Muscle of back (tissue), 11 donors: Measurements from ENCODE around the gene FGB. TPM values are rescaled to one million over a fixed set of nuclear protein-coding genes. Genes with fewer than 3 reads are reported as not detected.
"Not testable (repeated sequence)": the region's sequence is repeated elsewhere in the genome, so short reads cannot be mapped to it uniquely, and the experiment has no call there.

Experiments
- DNase-seq, 3 donors: peaks; one replicate each; pipeline versions ENCODE4 v3.0.0 to v3.0.0-alpha.2; 2013
- polyA plus RNA-seq, 10 donors: library from polyadenylated mRNA; unstranded; fragments of 120-200 nt; gene quantifications; one replicate each; pipeline ENCODE4 v1.2.1, GENCODE V29; 2013; ENCODE audit not compliant: insufficient read length in 10 of 10

The FGB gene
- polyA plus RNA-seq, 10 donors = 0.83 to 5.5 TPM; not detected in 8

DNA sequence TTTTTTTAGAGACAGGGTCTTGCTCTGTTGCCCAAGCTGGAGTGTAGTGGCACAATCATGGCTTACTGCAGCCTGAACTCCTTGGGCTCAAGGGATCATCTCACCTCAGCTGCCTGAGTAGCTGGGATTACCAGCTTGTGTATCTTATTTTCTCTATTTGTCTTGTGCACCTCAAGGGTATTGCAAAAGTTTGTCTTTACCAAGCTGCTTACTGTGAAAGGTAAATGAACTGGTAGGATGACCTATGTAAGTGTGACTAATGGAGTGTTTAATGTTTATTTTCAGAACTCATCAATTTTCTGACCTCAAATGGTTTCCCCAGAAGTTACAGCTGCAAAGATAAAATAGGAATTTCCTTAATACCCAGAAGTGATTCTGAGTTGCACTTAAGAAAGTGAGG, 33.0 kb downstream of the FGB start:
- DNase-seq = no peak

DNA sequence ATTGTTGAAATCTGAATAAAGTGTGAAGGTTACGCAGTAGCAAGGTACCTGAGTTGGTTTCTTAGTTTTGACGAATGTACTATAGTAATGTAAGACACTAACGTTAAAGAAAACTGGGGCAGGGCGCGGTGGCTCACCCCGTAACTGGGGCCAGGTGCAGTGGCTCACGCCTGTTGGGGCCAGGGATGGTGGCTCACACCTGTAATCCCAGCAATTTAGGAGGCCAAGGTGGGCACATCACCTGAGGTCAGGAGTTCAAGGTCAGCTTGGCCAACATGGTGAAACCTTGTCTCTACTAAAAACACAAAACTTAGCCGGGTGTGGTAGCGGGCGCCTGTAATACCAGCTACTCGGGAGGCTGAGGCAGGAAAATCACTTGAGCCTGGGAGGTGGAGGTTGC, 34.5 kb downstream of the FGB start:
- not testable (repeated sequence) for DNase-seq

DNA sequence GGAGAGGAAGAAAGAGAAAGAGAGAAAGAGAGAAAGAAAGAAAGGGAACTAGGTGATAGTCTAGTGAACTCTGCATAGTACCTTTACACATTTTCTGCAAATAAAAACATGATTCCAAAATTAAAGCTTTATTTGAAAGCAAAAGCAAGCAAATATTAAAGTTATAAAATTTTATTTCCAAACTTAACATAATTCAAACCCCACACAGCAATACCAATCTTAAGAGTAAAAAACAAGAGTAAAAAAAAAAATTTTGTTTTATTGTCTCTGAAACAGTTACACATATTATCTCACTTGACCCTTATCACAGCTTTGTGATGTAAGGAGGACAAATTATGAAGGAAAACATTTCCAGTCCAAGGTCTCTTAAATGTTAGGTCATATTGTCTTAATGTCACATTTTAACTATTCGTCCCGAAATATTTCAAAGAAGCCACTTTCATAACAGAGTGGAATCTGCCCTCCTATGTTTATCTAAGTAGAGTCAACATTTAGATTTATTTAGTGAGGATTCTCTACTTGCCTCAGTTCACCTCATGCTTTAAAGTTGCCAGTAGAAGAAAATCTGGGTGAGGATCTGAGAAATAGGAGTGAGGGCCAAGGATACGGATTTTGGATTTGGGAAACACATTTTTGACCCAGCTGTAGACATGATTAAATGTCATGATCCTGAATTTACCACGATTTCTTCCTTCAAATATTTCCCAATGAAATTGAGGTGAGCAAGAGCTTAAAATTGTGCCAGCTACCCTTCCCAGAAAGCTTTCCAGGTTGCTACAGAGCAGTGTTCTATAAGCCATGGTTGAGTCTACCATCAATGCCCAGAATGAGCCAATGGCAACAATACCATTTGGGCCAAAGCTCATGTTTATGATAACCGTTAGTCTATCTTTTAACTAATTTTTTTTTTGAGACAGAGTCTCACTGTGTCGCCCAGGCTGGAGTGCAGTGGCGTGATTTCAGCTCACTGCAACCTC, 35.3 kb downstream of the FGB start:
- no peak for DNase-seq

DNA sequence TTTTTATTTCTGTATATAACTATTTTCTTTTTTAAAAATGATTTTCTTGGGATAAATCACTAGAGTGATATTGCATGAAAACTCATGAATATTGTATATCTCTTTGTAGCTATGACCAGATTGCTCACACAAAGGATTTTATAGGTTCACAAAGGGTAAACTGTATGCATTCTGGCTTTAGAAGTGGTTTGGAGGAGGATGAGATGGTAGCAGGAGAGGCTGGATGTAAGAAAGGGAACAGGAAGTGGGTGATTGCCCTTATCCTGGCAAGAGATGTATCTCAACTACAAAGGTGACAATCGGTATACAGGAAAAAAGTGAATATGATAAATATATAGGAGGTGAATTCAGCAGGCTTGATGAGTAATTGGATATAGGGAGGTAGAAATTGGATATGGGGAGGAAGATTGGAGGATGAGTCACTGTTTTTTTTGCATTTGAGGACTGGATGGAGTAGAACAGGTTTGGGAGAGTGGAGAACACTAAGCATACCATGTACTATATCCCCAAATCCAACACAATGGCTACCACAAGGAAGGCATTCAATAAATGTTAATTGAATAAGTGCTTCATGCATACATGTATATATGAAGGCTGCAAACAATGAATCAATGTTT, 39.7 kb downstream of the FGB start:
- DNase-seq = no peak

DNA sequence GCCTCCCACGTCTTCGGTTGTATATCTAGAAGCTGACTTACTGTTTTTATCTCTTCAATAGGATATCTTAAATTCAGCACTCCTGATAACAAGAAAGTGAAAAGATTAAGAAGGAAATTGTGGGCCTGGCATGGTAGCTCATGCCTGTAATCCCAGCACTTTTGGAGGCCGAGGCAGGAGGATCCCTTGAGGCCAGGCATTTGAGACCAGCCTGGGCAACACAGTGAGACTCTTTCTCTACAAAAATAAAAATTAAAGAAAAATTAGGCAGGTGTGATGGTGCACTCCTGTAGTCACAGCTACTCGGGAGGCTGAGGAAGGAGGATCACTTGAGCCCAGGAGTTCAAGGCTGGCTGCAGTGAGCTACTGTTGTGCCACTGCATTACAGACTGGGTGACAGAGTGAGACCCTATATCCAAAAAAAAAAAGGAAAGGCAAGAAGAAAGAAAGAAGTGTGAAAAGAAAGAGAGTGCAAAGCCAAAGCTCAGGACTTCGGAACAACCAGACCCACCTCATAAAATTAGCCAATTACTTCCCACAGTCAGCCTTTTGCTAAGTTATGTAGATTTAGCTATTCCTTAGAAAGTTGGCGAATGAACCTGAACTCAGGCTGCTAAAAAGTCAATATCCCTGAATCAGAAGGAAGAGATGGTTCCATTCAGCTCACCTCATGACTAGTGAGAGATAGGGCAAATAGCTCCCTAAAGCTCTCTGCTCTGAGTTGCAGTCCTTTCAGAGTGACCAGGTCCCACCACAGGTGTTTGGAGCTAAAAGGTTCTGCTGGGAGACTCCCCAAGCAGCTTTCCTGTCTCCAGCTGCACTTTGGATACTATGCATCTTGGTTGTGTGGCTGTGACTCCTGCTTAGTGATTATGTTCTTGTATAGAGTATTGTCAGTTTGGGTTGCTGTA, 40.5 kb downstream of the FGB start:
- DNase-seq = no peak

DNA sequence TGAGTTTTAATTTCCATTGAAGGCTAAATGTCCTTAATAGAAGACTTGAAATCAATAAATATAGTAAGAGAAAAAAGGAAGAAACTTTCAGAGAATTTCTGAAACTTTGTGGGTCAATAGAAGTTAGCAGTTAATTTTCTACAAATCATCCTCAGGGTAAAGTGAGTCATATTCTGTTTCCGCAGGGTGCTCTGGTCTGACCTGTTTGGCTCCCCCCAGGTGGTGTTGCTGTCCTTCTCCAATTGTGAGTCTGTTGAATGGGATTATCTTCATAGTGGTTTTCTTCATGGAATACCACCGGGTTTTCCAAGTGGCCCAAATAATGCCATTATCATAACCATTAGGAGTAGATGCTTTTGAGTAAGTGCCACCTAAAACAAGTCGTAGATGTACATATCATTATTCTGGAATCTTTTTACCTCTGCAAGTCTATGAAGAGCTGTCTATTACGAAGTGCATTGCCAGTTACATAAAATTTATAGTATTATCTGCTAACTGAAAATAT, 41.9 kb downstream of the FGB start:
- no peak for DNase-seq

DNA sequence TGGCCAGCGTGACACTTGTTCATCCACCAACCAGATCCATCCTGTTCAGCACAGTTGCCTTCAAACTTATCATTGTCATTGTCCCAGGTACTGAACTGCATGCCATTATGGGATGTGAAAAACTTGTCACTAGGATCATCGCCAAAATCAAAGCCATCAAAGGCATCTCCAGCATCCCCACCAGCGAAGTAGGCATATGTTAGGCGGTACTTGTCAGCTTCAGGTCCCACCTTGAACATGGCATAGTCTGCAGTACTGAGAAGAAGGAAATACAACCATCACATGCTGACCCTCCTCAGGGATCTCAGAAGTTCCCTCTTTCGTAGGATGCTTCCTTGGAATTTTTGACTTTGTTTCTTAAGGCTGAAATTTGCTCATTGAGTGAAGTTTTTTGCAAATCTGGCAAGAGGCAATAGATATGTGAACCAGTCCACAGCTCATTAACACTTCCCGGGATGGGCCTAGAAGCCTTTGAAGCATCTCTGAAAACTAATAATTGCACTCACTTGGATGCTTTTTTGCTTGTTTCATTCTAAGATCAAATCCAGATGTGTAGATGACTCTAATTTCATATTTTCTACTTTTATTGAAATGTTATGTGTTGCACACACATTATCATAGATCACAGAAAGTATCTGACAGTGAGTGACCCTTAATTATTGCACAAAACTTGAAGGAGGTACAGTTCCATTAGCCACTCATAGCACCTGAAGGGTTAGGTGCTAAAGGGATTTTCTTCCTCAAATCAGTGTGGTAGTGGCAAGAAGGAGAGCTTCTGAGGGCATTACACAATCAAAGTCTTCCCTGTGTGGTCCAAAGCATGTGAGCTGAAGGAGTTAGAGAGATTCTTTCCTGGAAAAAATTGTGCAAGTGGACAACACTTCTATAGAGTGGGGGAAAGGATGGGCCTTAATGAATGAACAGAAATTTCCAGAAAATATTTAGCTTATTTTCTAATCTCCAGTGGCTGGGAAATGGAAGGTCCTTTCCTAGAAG, 44.2 kb downstream of the FGB start:
- DNase-seq = no peak

DNA sequence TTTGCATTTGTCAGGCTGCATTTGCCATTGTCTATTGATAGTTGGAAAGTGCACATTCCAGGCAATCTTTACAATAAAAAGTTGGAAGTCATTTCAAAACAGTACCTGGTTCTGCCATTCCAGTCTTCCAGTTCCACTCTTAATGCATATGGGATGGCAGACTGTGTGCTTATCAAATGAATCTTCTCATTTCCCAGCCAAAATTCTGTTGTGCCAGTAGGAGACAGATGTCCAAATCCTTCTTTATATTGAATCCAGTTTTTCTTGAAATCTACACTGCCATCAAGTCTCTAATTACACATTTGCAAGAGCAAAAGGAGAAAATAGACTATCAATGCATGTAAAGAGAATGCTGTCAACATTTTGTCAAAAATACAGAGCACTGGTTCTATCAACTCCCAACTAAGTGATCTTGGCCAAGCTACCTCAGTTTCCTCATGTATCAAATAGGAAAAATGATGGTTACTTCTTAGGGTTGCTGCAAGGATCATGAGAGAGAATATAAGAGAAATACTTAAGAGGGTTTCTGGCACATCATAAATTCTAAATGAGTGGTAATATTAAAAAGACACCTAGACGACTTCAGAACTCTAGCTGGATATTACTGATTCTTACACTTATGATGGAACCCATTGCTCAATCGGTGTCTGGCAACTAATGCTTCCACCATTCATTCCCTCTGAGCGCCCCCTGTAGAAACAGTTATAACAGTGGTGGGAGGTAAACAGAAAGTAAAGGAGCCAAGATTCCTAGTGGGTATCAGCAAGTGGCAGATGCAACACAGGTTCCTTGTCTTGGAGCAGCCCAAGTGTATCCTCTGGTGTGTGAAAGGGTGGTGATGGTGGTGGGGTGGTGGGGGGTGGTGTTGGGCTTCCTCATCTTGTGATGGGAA, 45.8 kb downstream of the FGB start:
- no peak for DNase-seq

DNA sequence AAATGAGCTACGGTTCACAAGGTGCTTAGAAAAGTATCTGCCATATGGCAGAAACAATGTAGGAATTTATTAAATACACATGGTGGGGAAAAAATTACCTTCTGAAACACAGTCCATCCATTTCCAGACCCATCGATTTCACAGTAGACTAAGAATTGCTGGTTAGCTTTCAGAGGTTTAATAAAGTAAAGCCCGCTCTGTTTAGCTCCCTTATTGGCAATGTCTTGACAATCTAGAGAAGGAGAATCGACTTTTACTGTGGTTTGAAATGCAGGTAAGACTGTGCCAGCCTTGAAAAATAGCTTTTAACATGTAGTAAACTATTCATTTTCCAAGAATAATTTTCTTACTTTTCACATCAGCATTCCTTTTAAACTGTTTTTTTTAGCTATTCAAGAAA, 46.7 kb downstream of the FGB start:
- no peak for DNase-seq

DNA sequence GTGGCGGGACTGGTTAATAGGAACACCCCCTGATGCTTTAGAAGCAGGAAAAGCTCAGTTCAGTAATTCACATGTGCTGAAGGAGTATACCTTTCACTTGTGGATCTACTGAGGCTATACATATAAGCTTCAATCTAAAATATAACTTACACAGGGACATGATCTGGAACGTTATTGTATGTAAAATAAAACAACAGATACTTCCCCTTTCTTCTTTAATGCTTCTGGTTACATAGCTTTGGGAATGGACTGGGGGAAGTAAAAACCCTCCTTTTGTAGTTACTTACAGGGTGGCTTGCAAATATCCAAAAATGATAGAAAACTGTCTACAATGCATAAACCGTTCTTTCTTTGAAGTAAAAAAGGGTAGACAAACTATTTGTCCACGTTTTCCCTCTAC, 47.8 kb downstream of the FGB start:
- DNase-seq = no peak

DNA sequence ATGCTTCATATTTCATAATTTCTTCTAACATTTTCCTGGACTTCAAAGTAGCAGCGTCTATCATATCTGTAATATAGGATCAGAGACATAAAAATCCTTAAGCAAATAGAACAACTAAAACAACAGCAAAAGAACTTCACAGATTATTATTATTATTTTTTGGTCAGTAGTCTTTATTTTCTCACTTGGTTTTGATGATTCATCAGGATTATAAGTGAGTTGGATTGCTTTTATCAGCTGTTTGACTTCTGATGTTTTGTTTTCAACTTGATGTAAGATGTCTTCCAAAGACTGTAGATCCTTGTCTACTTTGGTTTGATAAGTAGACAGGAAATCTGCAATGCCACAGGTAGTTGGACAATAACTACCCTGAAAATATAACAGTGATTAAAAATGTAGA, 49.0 kb downstream of the FGB start:
- no peak for DNase-seq

DNA sequence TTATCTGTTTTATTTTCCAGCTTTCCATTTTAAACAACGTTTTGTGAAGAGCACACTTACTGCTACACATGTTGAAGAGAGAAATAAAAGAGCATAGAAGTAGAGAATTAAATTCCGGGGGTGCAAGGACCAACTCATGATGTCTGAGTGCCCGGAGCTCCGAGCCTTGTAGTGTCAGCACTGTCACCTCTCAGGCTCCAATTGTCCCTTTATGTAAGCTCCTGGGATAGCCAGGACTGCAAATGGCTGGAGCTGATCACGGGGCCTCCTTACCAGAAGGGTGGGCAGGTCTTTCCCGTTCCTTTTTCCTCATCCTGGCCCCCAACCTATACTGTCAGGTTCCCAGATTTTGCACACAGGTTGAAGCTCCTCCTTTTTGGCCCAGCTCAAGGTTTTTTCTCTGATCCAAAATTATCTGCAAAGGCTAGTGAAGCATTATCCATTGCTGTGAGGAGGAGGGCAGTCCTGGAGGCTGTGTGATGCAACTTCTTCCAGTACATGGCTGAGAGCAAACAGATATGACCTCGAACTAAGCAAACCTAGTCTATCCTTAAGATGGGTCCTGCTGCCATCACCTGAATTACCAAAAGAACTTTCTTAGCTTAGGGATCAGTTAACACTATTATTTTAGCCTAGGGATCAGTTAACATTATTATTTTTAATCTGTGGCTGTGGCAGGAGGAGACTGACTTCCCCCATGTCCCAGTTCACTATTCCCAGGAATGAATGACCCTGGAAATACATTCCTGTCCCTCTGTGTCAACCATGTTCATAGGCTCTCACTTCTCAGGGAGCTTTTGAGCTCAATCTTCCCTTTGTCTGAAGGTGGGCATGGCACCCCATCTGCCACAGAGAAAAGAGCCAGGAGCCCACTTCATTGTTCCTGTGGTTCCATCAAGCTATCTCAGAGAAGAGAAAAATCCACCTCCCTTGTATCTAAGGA, 49.9 kb downstream of the FGB start, which contains the start of gene FGG:
Gene FGG, minus strand, starts transcription at position 185 of the 943 bp plus-strand sequence. Its CDS starts 47 bp downstream, at position 138.
- DNase-seq = no peak

DNA sequence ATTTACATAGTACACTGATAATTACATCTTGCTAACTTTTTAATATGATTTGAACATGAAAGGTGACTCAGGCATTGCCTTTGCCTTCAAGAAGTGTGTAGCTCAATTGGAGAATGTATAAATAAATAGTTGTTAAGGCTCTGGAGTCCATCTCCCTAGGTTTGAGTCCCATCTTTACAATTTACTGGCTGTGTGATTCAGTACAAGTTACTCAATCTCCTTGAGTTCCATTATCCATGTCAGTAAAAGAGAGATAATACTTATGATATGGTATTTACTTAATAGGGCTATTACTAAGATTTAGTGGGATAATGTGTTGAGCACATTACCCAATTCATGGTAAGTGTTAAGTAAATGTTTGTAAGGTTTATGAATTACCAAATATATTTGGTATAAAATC, 51.5 kb downstream of the FGB start:
- no peak for DNase-seq

DNA sequence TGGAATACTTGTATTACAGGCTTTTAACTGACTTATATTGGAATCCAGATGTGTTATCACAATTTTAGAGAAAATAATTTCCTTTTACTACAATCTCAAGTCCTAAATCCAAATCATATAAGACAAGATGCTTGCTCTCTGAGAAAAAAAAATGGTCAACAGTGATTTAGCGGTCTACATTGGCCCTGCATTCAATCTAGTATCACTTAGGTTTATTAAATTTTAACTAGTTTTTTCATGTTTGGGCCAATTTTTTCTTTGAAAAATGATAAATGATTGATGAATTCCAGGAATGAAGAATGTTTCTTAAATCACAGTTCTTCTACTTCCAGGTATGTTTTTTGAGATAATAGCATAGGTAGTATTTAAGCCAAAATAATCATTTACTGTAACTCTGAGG, 52.4 kb downstream of the FGB start:
- DNase-seq = no peak

DNA sequence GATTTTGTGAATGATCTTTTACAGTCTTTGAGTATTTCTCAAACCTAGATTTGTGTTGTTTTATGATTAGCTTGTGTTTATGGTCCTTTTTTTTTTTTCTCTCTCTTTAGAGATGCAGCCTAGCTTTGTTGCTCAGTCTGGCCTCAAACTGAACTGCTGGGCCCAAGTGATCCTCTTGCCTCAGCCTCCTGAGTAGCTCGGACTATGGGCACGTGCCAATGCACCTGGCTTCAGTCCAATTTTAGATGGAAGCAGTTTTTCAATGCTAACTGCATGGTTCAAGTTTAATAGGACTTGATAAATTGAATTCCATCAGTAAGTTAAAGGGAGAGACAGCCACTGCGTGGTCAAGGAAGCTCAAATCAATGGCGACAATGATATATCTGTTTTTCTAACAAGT, 53.5 kb downstream of the FGB start:
- DNase-seq = no peak

DNA sequence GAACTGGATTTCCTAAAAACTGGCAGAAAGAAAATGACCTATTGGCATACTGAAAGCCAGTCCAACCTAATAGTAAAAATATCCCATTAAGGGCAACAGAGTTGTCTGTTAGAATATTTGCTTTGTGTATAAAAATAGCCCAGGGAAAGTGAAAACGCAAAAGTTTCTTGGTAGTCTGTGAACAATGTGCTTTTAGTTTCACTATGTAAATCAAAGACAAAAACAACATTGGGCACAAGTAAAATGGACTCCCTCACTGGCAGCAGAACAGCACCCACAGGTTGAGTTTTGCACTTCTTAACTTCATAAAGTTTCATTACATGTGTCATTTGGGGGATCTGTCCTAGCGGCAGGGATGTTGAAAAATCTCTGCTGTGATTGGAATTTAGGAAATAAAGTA, 53.9 kb downstream of the FGB start:
- DNase-seq = no peak

DNA sequence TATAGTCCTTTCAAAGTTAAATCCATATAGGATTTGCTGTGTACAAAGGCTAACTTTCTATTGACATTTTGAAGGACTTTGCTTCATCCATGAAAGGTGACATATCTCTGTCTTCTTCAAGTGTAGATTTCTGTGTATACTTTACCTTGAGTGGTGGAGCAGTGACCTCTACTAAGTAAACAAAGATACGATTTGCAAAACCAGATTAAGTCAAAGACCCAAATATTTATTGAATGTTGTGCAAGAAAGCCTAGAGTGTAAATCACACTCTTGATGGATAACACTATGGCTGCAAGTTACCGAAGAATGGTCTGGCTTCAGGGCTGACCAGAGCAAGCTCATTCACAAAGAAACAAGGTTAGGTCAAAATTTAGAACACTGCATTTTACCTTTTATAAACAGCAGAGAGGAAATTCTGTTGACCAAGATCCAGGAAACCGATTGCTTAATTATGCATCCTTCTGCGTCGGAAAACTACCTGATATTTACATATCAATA, 55.1 kb downstream of the FGB start:
- DNase-seq = no peak

DNA sequence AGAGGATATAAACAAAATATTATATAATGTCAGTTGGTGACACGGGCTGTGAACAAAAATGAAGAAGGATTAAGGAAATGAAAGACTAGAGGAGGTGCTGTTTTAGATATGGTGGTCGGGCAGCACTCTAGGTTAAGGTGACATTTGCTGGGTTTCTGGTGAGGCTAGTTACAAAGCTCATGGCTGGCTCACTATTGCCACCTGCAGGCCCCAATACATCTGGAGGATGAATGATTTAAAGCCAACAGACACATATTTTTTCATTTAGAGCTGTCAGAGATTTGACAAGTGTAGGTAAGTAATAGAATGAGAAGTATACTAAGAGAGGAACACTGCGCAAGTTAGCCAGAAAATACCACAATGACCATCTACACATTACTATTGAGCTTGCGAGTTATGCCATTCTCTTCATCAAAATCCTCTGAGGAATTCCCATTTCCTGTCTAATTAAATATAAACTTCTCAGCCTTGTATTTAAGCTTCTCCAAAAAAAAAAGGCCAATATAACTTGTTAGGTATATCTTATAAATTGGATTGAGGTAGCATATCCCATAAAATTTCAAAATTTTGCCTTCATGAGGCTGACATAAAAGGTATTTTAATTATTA, 56.0 kb downstream of the FGB start:
- DNase-seq = peak in 2 of 3 donors; percentile 9 to 51
